ENCODE data around the gene ATP1A2. TPM values are rescaled to one million over a fixed set of nuclear protein-coding genes. Genes with fewer than 3 reads are reported as not detected.

ATP1A2 gene
- total and polyA plus RNA-seq, 2 experiments from 2014 or later, result 4.9 to 17.7 TPM

DNA sequence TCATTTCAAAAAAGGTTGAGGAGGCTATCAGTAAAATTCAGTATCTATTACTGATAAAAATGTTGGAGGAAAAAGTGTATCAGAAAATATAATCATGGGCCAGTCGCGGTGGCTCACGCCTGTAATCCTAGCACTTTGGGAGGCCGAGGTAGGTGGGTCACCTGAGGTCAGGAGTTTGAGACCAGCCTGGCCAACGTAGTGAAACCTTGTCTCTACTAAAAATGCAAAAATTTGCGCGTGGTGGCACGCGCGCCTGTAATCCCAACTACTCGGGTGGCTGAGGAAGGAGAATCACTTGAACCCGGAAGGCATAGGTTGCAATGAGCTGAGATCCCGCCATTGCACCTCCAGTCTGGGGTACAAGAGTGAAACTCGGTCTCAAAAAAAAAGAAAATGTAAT lies 30.5 kb downstream of the ATP1A2 start:
- H3K36me3 ChIP-seq (ENCODE audit: insufficient read depth), result no peaks in the 10 kb centered on the region
- Mint-ChIP-seq H3K9me3 (no peaks in the 10 kb centered on the region), H3K36me3 (ENCODE audit: low read depth) (peaks cover 8% of the 10 kb centered on the region), H3K27me3 (ENCODE audit: insufficient read depth, low read depth, poor library complexity) (peaks cover 6% of the 10 kb centered on the region), H3K4me3 (no peak overlapping the region), H3K4me1 (peaks cover 16% of the 10 kb centered on the region), H3K27ac (no peak overlapping the region)
- no peaks in the 10 kb centered on the region for H3K79me2 ChIP-seq (replicated peaks; ENCODE audit: insufficient read depth)
- TF ChIP-seq NANOG (IDR thresholded peaks at IDR 0.05; ENCODE audit: borderline replicate concordance) (no peak), EZH2phosphoT487 (IDR thresholded peaks at IDR 0.05; ENCODE audit: unreplicated experiment) (no peak), ZNF331 (CRISPR knock-in tag; IDR thresholded peaks at IDR 0.05; ENCODE audit: low read depth) (no peak)
- H3K9me2 ChIP-seq (ENCODE audit: insufficient read depth), result no peaks in the 10 kb centered on the region
- H3K27ac ChIP-seq (ENCODE audit: low read depth), result no peak overlapping the region
- no peaks in the 10 kb centered on the region for H3K27me3 ChIP-seq (ENCODE audit: insufficient read depth)
- H3F3A ChIP-seq (replicated peaks; ENCODE audit: low read depth), result no peaks in the 10 kb centered on the region
- H3K4me2 ChIP-seq, result no peak overlapping the region
- no peak for ATAC-seq
- no peak for DNase-seq (ENCODE audit: low spot score)
- no peaks in the 10 kb centered on the region; the same call in 1 of the 2 replicates for H3K4me1 ChIP-seq (ENCODE audit: insufficient read depth)
- H3K4me3 ChIP-seq, result no peak overlapping the region
- H2AFZ ChIP-seq, result no peak overlapping the region
- H4K20me1 ChIP-seq (replicated peaks; ENCODE audit: insufficient read depth), result no peaks in the 10 kb centered on the region

DNA sequence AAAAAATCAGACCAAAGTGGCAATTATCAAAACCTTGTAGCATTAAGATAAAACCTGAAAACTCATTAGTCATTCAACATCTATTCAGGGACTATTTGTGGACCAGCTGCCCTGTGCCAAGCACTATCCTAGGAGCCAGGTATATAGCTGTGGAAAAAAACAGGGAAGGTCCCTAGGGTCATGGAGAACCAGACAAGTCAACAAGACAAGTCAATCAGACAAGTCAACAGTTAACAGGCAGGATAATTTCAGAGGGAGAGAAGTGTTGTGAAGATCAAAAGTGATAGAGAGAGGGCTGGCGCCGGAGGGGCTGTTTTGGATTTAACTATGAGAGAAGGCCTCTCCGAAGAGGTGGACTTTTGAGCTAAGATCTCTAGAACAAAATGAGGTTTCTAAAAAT lies 32.6 kb downstream of the ATP1A2 start:
- no peaks in the 10 kb centered on the region for H3K79me2 ChIP-seq (replicated peaks; ENCODE audit: insufficient read depth)
- H3K4me2 ChIP-seq, result no peak overlapping the region
- H3K9me3 Mint-ChIP-seq, result no peaks in the 10 kb centered on the region
- no peaks in the 10 kb centered on the region; the same call in 1 of the 2 replicates for H3K4me1 ChIP-seq (ENCODE audit: insufficient read depth)
- H3K36me3 Mint-ChIP-seq (ENCODE audit: low read depth), result no peaks in the 10 kb centered on the region
- no peak overlapping the region for H3K27ac ChIP-seq (ENCODE audit: low read depth)
- no peaks in the 10 kb centered on the region for H3K9me2 ChIP-seq (ENCODE audit: insufficient read depth)
- no peak for ATAC-seq
- H3K4me3 ChIP-seq, result no peak overlapping the region
- H2AFZ ChIP-seq, result no peak overlapping the region
- H3K4me3 Mint-ChIP-seq, result no peak overlapping the region
- no peaks in the 10 kb centered on the region for H4K20me1 ChIP-seq (replicated peaks; ENCODE audit: insufficient read depth)
- H3K27me3 ChIP-seq (ENCODE audit: insufficient read depth), result no peaks in the 10 kb centered on the region
- no peak overlapping the region; the same call in 1 of the 2 replicates for H3K27ac Mint-ChIP-seq
- no peaks in the 10 kb centered on the region for H3K36me3 ChIP-seq (ENCODE audit: insufficient read depth)
- H3K4me1 Mint-ChIP-seq, result peaks cover 16% of the 10 kb centered on the region
- H3F3A ChIP-seq (replicated peaks; ENCODE audit: low read depth), result no peaks in the 10 kb centered on the region
- H3K27me3 Mint-ChIP-seq (ENCODE audit: insufficient read depth, low read depth, poor library complexity), result peaks cover 12% of the 10 kb centered on the region
- no peak for DNase-seq (ENCODE audit: low spot score)
- TF ChIP-seq EZH2 (IDR thresholded peaks at IDR 0.05; ENCODE audit: low read depth, unreplicated experiment), result no peak
- no peak for TF ChIP-seq EZH2phosphoT487 (IDR thresholded peaks at IDR 0.05; ENCODE audit: unreplicated experiment)
- TF ChIP-seq, protein P1, sequence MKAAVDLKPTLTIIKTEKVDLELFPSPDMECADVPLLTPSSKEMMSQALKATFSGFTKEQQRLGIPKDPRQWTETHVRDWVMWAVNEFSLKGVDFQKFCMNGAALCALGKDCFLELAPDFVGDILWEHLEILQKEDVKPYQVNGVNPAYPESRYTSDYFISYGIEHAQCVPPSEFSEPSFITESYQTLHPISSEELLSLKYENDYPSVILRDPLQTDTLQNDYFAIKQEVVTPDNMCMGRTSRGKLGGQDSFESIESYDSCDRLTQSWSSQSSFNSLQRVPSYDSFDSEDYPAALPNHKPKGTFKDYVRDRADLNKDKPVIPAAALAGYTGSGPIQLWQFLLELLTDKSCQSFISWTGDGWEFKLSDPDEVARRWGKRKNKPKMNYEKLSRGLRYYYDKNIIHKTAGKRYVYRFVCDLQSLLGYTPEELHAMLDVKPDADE (IDR thresholded peaks at IDR 0.05), result no peak
- TF ChIP-seq STAT1 (IDR thresholded peaks at IDR 0.05; ENCODE audit: unreplicated experiment), result no peak
- TF ChIP-seq CREB1 (CRISPR knock-in tag; IDR thresholded peaks at IDR 0.05; ENCODE audit: low read depth), result no peak
- TF ChIP-seq NANOG (IDR thresholded peaks at IDR 0.05; ENCODE audit: borderline replicate concordance), result no peak
- no peak for TF ChIP-seq JUNB (IDR thresholded peaks at IDR 0.05; ENCODE audit: unreplicated experiment)
- no peak for TF ChIP-seq POLR2AphosphoS5 (IDR thresholded peaks at IDR 0.05; ENCODE audit: low read depth)
- no peak for TF ChIP-seq ZNF331 (CRISPR knock-in tag; IDR thresholded peaks at IDR 0.05; ENCODE audit: low read depth)
- TF ChIP-seq, protein P2, sequence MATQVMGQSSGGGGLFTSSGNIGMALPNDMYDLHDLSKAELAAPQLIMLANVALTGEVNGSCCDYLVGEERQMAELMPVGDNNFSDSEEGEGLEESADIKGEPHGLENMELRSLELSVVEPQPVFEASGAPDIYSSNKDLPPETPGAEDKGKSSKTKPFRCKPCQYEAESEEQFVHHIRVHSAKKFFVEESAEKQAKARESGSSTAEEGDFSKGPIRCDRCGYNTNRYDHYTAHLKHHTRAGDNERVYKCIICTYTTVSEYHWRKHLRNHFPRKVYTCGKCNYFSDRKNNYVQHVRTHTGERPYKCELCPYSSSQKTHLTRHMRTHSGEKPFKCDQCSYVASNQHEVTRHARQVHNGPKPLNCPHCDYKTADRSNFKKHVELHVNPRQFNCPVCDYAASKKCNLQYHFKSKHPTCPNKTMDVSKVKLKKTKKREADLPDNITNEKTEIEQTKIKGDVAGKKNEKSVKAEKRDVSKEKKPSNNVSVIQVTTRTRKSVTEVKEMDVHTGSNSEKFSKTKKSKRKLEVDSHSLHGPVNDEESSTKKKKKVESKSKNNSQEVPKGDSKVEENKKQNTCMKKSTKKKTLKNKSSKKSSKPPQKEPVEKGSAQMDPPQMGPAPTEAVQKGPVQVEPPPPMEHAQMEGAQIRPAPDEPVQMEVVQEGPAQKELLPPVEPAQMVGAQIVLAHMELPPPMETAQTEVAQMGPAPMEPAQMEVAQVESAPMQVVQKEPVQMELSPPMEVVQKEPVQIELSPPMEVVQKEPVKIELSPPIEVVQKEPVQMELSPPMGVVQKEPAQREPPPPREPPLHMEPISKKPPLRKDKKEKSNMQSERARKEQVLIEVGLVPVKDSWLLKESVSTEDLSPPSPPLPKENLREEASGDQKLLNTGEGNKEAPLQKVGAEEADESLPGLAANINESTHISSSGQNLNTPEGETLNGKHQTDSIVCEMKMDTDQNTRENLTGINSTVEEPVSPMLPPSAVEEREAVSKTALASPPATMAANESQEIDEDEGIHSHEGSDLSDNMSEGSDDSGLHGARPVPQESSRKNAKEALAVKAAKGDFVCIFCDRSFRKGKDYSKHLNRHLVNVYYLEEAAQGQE (IDR thresholded peaks at IDR 0.05; ENCODE audit: unreplicated experiment), result no peak
- TF ChIP-seq, protein P3, sequence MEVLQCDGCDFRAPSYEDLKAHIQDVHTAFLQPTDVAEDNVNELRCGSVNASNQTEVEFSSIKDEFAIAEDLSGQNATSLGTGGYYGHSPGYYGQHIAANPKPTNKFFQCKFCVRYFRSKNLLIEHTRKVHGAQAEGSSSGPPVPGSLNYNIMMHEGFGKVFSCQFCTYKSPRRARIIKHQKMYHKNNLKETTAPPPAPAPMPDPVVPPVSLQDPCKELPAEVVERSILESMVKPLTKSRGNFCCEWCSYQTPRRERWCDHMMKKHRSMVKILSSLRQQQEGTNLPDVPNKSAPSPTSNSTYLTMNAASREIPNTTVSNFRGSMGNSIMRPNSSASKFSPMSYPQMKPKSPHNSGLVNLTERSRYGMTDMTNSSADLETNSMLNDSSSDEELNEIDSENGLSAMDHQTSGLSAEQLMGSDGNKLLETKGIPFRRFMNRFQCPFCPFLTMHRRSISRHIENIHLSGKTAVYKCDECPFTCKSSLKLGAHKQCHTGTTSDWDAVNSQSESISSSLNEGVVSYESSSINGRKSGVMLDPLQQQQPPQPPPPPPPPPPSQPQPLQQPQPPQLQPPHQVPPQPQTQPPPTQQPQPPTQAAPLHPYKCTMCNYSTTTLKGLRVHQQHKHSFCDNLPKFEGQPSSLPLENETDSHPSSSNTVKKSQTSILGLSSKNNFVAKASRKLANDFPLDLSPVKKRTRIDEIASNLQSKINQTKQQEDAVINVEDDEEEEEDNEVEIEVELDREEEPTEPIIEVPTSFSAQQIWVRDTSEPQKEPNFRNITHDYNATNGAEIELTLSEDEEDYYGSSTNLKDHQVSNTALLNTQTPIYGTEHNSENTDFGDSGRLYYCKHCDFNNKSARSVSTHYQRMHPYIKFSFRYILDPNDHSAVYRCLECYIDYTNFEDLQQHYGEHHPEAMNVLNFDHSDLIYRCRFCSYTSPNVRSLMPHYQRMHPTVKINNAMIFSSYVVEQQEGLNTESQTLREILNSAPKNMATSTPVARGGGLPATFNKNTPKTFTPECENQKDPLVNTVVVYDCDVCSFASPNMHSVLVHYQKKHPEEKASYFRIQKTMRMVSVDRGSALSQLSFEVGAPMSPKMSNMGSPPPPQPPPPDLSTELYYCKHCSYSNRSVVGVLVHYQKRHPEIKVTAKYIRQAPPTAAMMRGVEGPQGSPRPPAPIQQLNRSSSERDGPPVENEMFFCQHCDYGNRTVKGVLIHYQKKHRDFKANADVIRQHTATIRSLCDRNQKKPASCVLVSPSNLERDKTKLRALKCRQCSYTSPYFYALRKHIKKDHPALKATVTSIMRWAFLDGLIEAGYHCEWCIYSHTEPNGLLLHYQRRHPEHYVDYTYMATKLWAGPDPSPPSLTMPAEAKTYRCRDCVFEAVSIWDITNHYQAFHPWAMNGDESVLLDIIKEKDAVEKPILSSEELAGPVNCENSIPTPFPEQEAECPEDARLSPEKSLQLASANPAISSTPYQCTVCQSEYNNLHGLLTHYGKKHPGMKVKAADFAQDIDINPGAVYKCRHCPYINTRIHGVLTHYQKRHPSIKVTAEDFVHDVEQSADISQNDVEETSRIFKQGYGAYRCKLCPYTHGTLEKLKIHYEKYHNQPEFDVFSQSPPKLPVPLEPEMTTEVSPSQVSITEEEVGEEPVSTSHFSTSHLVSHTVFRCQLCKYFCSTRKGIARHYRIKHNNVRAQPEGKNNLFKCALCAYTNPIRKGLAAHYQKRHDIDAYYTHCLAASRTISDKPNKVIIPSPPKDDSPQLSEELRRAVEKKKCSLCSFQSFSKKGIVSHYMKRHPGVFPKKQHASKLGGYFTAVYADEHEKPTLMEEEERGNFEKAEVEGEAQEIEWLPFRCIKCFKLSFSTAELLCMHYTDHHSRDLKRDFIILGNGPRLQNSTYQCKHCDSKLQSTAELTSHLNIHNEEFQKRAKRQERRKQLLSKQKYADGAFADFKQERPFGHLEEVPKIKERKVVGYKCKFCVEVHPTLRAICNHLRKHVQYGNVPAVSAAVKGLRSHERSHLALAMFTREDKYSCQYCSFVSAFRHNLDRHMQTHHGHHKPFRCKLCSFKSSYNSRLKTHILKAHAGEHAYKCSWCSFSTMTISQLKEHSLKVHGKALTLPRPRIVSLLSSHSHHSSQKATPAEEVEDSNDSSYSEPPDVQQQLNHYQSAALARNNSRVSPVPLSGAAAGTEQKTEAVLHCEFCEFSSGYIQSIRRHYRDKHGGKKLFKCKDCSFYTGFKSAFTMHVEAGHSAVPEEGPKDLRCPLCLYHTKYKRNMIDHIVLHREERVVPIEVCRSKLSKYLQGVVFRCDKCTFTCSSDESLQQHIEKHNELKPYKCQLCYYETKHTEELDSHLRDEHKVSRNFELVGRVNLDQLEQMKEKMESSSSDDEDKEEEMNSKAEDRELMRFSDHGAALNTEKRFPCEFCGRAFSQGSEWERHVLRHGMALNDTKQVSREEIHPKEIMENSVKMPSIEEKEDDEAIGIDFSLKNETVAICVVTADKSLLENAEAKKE (CRISPR knock-in tag; IDR thresholded peaks at IDR 0.05), result no peak
